KOPT-K1 (cell line): ENCODE data around the gene TBC1D10A.

ENCODE experiments used
- H3K27ac ChIP-seq: fragments of 200-600 bp; sonication (generic); 2 replicates; pipeline ENCODE4 v1.5.1; 2016; ENCODE audit warnings: antibody characterized with exemption, mild to moderate bottlenecking, low read depth, low read length; ENCODE audit not compliant: poor library complexity, severe bottlenecking
- H3K36me3 ChIP-seq: fragments of 200-600 bp; sonication (generic); 2 replicates; pipeline ENCODE4 v1.5.1; 2017; ENCODE audit warnings: antibody characterized with exemption, mild to moderate bottlenecking, low read length, moderate library complexity; ENCODE audit not compliant: insufficient read depth
- H3K9me3 ChIP-seq: fragments of 200-600 bp; sonication (generic); 2 replicates; pipeline ENCODE4 v1.5.1; 2017; ENCODE audit warnings: antibody characterized with exemption, low read length, mild to moderate bottlenecking; ENCODE audit not compliant: insufficient read depth, poor library complexity, severe bottlenecking

Gene TBC1D10A

GRCh38 chr22:30334646-30335045 lies 7.9 kb upstream of the TBC1D10A start:
- Histone ChIP-seq H3K36me3 (peaks cover 98% of the 10 kb centered on the region), H3K9me3 (no peaks in the 10 kb centered on the region), H3K27ac (no peak overlapping the region)

- Histone ChIP-seq H3K9me3 (no peaks in the 10 kb centered on the region), H3K36me3 (peaks cover 97% of the 10 kb centered on the region), H3K27ac (no peak overlapping the region)
Measured at GRCh38 chr22:30333707-30334087, 7.0 kb upstream of the TBC1D10A start.

GRCh38 chr22:30332994-30333706 lies 6.4 kb upstream of the TBC1D10A start:
- H3K27ac ChIP-seq: no peak overlapping the region
- H3K36me3 ChIP-seq: peaks cover 93% of the 10 kb centered on the region
- H3K9me3 ChIP-seq: no peaks in the 10 kb centered on the region

- H3K27ac ChIP-seq: no peak overlapping the region
- no peaks in the 10 kb centered on the region for H3K9me3 ChIP-seq
- peaks cover 87% of the 10 kb centered on the region for H3K36me3 ChIP-seq
Measured at GRCh38 chr22:30332551-30332950, 5.8 kb upstream of the TBC1D10A start.

DNA sequence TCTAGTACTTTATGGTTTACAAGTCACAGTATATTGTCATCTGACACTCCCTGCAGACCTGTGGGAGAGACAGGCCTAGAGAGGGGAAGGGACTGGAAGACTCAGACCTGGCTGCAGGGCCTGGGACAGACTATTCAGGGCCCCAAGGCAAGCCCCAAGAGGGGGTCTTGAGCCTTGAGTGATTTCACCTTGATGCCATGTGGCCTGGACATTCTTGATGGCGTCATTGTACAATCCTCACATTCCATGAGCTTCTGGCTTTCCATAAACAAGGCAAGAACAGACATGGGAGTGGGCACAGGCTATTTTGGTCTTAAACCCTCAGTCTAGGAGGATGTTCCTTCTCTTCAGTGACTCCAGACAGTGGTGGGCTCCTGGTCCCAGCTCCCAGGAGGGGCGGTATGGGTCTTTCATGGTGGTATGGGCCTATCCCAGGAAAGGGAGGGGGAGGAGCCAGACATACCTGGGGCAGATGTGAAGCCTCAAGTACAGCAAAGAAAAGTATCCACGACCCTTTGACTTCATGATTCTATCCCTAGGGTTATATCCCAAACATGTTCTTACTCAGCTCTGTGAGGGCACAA lies 1.8 kb upstream of the TBC1D10A start:
- Histone ChIP-seq H3K36me3 (peaks cover 58% of the 10 kb centered on the region), H3K9me3 (peaks cover 12% of the 10 kb centered on the region), H3K27ac (no peak overlapping the region)

- Histone ChIP-seq H3K36me3 (peaks cover 58% of the 10 kb centered on the region), H3K9me3 (peaks cover 12% of the 10 kb centered on the region), H3K27ac (no peak overlapping the region)
Measured at GRCh38 chr22:30327864-30328345, 1.2 kb upstream of the TBC1D10A start.

DNA sequence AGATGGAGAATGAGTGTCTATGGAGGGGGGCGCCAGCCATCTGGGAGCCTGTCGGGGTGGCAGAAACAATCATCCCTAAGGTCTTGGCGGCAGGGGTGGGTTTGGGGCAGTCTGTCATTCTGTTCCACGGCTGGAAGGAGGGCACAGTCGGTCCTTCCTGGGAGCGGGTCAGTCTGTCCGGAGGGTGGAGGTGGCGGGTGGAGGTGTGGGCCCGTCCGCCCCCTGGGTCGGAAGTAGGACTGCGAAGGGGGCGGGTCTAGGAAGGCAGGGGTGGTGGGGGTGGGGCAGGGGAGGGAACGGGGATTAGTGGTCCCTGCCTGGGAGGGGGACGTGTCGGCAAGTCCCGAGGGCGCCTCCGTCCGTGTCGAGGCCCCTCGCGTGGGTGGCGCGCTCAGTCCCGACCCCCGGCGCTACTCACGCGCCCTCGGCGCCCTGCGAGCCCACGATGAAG lies 461 bp downstream of the TBC1D10A start:
- peaks cover 53% of the 10 kb centered on the region for H3K36me3 ChIP-seq
- peaks cover 12% of the 10 kb centered on the region for H3K9me3 ChIP-seq
- H3K27ac ChIP-seq: peak overlapping the region; percentile 84

GRCh38 chr22:30325724-30326254 lies 952 bp downstream of the TBC1D10A start:
- Histone ChIP-seq H3K27ac (peak overlapping the region; percentile 84), H3K9me3 (peaks cover 12% of the 10 kb centered on the region), H3K36me3 (peaks cover 53% of the 10 kb centered on the region)

DNA sequence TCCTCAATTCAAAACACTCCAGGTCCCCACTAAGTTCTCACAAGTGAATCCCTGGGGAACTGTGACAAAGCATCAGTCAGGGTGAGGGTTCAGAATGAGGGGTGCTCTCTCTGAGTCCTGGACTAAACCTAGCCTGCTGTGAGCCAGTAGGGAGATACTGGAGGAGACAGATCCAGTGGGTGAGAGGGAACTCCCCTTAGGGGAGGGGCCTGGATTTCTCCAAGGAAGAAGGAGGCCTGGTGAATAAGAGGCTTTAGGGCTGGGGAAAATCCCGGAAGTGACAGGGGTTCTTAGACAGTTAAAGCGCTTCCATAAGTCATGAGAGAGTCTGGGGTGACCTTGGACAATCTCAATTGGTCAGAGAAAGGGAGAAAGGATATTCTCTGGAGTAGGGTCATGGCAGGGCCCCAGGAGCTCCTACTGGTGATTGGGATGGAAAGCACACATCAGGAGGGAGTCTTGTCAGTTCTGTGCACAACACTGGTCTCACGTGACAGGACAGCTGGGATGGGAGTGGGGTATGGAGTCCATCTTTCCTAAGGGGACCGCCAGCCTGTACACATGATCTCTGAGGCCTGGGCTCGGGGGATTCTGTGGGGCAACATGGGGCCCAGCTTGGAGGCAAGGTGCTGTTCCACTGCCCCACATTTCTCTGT lies 1.5 kb downstream of the TBC1D10A start:
- Histone ChIP-seq H3K9me3 (peaks cover 12% of the 10 kb centered on the region), H3K36me3 (peaks cover 54% of the 10 kb centered on the region), H3K27ac (peak overlapping the region; percentile 84)

DNA sequence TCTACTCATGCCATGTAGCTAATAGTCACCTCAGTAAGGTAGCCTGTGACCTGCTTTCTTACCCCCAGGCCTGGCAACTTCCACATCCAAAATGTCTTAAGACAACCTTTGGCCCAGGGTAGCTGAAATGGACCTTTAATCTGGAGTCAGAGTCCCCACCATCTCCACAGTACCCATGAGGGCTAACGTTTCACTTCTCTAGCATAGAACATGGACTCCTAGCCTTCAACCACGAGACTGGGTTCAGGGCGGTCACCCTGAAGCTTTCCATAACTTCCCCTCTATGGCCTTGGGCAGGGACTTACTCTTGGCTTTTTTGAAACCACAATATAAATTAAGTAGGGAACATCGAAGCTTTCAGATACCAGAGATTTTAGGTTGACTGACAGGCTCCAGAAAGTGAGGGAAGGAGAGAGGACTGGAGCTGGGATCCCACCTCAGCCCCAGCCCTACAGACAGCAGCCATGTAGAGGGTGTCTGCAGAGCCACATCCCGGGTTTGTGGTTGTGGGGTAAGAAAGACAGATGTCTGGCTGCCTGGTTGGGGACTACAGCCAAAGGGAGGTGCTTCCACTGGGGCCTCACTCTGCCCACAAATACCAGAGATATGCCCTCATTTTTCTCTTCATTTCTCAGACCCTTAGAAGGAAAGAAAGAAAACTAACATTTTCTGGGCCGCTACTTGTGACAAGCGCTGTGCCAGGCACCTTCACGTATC lies 2.6 kb downstream of the TBC1D10A start:
- Histone ChIP-seq H3K36me3 (peaks cover 56% of the 10 kb centered on the region), H3K27ac (peak overlapping the region; percentile 84), H3K9me3 (peaks cover 12% of the 10 kb centered on the region)

DNA sequence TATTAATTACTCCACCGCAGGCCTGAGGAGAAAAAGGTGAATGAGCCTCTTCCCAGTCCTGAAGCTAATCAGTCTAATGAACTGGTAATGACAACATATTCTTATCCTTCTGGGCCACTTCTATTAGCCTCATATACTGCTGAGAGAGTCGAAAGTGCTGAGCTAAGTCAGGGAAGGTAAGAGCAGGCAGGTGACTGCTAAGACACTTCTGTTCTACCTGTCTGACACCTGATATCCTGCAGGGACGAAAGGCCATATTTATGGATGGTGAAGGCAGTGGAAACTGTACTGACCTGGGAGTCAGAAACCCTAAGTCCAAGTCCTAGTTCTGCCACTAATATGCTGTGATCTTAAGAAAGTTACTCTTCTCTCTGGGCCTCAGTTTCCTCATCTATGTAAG lies 3.5 kb downstream of the TBC1D10A start:
- H3K27ac ChIP-seq: no peak overlapping the region
- peaks cover 12% of the 10 kb centered on the region for H3K9me3 ChIP-seq
- peaks cover 59% of the 10 kb centered on the region for H3K36me3 ChIP-seq

DNA sequence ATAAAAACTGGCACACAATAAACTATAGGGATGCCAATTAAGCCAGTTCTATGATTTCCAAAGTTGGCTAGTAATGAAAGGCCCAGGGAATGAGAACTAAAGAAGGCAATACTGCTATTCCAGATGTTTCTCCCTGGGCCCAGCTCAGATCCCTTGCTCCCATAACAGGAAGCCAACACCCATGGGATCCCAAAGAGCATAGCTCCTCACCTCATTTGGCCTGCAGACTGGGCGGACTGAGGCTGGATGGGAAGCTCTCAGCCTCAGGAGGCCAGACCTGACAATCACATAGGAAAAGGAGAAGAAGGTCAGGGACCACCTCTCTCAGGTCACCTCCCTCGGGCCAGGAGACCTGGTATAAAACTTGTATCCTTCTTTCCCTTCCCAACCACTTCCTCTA lies 5.3 kb downstream of the TBC1D10A start:
- Histone ChIP-seq H3K9me3 (peaks cover 12% of the 10 kb centered on the region), H3K27ac (no peak overlapping the region), H3K36me3 (peaks cover 75% of the 10 kb centered on the region)

GRCh38 chr22:30320021-30320556 lies 6.7 kb downstream of the TBC1D10A start:
- Histone ChIP-seq H3K27ac (no peak overlapping the region), H3K9me3 (peaks cover 12% of the 10 kb centered on the region), H3K36me3 (peaks cover 88% of the 10 kb centered on the region)

GRCh38 chr22:30318799-30319419 lies 7.8 kb downstream of the TBC1D10A start:
- H3K9me3 ChIP-seq: peaks cover 3% of the 10 kb centered on the region
- H3K27ac ChIP-seq: no peak overlapping the region
- peaks cover 88% of the 10 kb centered on the region for H3K36me3 ChIP-seq
